HG03064 (cell line): ENCODE results near the gene SORT1.
"Not testable (repeated sequence)": the region's sequence is repeated elsewhere in the genome, so short reads cannot be mapped to it uniquely, and the experiment has no call there.

ENCODE experiments used
- ATAC-seq: cut with Tn5 transposase; IDR thresholded peaks from one replicate; pipeline ENCODE4 v1.9.1; 2021; ENCODE audit warnings: low read depth; ENCODE audit not compliant: unreplicated experiment

Gene SORT1

DNA sequence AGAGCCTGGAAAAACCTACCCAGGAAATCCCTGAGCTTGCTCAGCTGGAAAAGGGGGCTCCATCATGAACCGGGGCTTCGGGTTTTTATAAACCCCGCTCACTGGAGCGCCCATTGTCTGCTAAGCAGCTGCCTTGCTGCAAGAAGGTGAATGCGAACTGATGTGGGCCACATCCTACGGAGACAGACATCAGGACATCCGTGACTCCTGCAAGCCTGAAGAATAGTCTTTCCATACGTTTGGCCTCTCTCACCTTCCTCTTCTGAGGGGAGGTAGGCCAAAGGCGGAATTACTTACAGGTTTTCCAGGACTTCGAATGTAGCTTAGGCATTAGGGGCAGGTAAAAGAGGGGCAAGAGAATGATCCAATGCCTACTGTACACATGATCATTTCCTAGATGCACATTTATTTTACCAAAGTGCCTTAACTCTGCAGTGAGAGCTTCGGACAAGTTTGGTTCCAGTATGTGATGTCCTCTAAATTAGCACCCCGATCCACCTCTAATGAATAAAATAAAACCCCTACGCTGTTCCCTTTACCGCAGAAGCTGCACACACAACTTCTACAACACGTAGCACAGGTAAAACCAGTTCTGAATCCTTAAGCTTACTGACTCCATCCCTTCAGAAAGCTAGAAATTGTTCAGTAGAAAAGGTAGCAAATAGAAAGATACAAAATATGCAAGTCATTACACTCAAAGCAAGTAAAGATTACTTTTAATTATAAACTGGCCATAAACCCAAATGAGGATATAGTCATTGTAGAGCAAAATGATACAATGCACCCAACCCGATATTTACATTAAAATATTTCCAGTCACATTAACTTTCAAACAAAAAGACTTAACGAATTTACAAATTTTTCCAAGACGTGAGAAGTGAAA is 866 bp upstream of the SORT1 start:
- ATAC-seq, result no peak

DNA sequence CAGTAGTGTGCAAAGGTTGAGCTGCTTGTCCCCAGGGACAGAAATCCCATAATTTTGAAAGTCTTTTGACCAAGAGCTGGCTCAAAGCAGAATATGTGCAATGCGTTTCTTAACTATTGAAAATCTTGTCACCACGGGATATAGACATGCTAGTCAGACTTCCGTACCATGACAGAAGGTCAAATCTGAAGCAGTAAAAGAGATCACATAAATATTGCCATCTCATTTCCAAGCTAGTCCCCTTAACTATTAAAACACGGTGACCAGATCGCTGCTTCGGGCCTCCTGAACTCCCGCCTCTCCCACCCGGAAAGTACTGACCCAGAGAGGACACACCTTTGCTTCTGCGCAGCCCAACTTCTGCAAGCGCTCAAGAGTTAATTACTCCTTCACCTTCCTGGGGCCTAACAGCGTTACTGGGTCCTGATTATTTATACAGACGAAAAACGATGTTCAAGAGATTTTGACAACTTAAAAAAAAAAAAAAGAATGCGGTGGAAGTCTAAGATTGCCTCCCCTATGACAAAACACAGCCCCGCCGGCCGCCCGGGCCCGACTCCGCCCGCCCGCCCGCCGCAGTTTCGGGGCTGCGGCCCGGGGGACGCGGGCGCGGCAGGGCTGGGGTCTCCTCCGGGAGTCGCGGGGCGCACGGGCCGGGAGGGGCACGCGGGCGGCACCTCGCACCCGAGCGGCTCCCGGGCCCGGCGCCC is 692 bp downstream of the SORT1 start:
- peak; percentile 10 for ATAC-seq

DNA sequence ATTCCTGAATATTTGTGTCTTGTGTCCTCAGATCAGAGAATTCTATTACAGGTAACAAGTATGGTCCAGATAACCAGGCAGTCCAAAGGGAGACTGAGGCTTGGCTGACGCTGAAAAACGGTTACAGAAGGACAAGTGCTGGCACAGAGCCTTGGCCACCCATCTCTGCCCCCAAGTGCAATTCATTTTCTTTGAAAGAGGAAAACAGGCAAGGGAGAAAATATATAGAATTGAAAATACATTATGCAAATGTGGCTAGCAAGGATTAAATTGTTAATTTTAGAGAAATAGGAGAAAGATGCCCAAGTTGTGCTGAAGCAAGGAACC is 1.2 kb downstream of the SORT1 start:
- ATAC-seq, result no peak

DNA sequence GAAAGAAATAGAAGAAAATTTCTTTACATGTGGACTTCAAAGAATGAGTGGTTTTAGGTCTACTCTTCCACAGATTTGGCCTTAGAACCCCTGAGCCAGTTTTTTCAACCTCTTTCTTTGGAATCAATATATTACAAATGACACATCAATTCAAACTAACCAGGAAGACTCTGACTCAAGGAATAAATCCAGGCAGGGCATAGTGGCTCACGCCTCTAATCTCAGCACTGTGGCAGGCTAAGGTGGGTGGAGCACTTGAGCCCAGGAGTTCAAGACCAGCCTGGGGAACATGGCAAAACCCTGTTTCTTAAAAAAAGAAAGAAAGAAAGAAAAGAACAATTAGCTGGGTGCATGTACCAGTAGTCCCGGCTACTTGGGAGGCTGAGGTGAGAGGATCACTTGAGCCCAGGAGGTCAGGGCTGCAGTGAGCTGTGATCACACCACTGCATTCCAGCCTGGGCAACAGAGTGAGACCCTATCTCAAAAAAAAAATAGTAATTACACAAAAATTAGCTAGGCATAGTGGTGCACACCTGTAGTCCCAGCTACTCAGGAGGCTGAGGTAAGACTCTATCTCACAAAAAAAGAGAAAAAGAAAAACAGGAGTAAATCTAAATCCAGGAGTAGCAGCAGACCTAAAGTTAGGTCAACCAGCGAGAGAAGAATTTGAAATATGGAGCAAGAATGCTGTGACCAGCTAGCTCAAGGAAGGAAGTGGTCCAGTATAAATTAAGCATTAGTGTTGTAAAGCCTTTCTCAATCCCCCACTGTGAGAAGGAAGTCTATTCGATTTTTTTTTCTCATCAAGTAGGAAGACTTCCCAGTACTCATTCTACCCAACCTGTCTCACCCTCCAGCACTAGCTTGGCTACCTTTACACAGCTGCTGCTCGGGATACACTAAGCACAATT is 1.9 kb downstream of the SORT1 start:
- ATAC-seq, result no peak

DNA sequence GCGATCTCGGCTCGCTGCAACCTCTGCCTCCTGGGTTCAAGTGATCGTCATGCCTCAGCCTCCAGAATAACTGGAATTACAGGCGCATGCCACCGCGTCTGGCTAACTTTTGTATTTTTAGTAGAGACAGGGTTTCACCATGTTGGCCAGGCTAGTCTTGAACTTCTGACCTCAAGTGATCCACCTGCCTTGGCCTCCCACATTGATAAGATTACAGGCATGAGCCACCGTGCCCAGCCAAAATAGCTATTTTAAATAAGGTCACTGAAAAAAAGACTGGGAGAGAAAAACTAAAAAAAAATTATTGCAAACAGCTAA is 2.5 kb downstream of the SORT1 start:
- ATAC-seq, result not testable (repeated sequence)

DNA sequence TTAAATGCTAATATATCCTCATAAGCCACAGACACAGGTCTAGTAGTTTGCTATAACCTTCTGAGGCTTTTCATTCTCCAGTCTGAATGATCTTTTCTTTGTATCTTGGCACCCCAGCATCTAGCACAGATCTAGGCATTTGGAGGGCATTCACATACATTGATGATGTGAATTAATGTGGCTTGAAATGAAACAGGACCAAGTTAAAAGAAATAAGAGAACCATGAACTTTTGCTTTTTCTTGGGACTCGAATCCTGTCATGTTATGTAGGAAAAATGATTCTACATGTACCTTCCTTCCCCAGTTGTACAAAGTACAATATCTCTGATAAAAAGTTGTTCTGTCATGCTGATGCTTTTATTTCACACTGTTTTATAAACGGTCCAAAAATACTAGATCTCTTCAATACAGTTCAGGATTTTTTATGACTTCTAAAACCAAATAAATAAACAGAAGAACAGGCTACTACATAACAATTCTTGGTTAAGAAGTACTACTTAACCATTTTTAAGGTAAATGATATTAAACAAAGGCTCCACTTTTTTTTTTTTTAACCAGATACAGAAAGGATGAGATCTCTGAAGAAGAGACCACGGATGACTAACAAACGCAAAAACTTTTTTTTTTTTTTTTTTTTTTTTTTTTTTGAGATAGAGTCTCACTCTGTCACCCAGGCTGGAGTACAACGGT is 3.0 kb downstream of the SORT1 start:
- no peak for ATAC-seq

DNA sequence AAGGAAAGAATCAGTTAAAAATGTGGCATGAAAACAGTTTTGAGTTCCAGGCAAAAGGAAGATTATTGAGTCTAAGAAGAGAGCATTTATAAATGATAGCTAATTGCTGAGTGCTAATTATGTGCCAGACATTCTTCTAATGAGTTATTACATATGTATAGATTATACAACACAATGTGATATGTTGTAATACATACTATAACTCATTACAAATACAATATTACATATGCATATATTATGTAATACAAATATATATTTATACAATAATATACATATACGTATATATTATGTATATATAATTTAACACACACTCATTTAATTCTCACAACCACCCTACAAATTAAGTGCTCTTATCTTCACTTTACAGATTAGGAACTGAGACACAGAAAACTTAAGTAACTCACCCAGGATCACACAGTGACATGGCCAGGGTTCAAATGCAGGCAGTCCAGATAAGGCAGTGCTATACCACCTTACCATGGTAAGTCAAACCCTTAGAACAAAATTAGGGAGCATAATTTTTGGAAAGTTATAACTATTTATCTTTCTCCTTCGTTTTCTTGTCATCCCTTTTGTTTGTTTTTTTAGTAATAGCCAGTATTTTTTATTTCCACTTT is 4.0 kb downstream of the SORT1 start:
- ATAC-seq, result no peak

DNA sequence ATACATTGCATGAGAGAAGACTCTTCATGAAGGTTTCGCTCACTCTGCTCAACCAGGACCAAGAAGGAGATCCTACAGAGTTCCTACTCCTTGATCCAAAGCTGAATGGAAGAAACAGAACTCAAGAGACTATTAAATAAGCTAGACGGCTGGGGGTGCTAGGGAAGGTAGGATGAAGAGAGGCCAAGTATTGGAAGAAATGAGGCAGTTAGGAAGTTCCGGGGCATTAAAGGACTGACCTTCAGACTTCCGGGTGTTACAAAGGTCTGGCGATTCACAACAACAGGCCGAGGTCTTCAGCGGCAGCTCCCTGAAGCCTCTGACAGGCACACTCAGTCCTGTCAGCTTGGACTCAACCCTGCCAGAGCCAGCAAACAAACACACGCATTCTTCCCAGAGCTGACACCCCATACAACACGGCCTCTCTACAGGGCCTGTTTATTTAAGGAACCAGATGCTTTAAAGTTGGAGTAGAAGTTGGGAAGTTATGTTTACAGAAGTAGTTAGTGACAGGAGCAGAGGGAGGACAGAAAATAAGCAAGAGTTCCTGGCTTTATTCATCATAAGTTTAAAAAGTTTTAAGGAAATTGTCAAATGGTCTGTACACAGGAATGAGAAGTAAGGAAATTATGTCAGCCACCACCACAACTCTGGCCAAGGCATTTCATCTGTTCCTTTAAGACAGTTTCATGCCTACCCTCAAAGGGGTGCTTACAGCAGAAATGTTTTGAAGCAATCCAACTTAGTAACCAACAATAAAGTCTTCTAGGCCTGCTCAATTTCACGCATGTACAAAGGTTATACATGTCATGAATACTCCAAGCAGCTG is 4.7 kb downstream of the SORT1 start:
- no peak for ATAC-seq

DNA sequence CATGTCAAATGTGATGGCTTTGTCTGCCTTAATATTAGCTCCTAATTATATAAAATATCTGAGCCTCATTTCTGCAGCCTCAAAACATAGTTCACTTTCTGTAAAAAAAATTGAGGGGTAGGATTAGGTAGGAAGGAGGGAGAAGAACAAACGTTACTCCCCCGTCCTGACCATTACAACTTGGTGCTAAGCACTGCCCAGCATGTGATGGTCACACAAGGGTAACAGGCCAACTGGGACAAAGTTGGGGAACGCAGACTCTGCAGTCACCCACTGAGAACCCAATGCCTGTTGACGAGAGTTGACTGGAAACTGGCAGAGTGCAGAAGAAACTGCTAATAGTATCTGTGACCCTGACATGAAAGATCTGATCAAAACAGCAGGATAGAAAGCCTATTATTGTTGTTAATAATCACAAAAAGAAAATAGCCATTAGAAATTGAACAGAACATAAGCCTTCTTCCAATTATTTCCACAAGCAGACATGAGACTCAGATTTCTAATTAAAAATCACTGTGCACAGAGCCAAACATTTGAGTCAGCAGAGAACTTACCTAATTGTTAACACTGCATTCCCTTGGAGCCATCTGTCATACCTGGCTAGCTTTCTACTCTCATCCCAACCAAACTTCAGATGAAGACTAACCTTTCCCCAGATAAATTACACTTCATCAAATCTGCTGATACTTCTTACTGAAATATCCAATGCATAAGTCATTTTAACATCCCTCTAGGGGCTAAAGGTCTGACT is 5.5 kb downstream of the SORT1 start:
- ATAC-seq, result no peak

DNA sequence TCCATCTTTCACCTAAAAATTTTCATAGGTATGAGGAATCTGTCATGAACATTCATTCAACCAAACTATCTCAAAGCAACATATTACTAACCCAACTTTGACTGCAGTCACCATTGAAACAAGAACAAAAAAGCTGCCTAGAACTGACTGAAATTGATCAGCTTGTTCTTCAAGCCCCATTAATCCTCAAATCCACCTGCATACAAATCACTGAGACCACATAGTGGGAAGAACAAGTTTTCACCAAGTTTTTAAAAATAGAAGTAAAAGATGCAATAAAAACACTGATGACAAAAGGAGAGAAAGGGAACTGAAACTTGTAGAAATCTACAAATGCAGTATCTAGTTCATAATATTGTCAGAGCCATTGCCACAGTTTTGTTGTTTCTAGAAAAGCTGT is 6.1 kb downstream of the SORT1 start:
- no peak for ATAC-seq

DNA sequence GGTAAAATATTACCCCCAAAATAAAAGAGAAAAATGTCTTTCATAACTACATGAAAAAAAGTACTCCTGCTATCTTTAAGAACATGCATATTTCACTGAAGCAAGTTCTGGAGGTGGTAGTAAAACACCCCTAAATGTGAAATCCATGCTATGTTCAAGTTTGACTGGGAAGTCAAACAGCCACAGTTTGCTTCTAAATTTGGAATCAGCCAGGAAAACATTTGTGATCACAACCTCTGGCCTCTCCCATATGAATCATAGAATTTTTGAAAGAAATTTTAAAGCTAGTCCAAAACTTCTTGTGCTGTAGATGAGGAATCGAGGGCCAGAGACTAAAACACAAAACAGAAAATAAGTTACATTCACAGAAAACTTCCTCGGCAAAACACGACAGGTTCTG is 6.6 kb downstream of the SORT1 start:
- no peak for ATAC-seq

DNA sequence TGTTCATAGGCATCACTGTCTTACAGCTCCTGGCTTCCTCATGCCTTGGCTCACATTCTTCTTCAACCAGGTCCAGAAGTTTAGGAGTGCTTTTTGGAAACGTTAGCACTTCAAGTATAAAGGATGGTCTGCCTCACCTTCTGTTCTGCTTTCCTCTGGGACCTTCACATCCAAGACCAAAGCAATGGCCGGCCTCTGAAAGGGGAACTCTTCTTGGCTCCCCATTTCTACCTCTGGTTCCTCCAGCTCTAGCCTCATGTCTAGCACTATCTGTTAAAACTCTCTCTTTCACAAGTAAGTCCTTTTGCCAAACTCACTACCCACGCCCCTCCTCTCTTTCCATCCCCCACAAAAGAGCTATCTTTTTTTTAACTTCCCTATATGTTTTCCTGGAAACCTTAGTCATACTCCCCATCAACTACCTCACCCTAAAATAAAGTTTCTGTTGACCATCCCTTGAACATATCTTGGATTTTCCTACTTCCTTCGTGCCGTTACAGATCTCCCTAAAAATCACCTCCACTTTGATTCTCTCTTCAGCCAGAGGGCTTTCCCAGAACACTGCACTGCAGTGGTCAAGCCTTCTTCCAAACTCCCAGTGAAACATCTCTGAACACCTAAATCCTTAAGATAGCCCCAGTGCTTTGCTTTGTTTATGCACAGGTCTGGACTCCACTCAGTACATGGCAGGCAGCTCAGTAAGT is 7.9 kb downstream of the SORT1 start:
- ATAC-seq, result no peak

DNA sequence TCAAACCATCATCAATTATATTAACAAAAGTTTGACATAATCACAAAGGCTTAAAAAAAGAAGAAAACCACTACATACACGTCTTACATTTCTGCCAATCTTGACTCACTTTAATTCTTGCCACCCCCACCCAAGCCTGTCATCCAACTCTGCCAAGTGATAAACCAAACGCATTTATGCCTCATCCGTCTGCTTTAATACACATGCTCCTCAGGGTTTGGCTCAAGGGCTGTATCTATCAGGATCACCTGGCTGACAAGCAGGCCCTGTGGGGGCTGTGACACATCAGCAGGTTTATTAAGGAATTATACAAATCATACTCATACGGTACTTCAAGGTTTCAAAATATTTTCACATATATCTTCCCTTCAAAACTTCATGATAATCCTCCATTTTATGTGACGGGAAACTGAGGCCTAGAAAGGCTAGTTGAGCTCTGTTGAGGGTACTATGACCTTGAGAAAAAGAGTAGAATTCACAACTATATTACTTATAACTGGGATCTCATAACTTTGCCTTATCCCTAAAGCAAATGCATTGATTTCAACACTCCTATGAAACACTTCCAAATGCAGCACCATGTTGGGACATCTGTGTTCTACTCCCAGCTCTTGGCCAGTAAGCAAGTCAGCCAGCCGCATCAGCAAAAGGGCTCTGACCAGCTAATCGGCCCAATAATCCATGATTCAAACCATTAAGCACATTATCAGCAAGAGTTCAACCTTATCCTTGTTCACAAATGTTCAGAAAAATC is 8.7 kb downstream of the SORT1 start:
- ATAC-seq, result no peak

DNA sequence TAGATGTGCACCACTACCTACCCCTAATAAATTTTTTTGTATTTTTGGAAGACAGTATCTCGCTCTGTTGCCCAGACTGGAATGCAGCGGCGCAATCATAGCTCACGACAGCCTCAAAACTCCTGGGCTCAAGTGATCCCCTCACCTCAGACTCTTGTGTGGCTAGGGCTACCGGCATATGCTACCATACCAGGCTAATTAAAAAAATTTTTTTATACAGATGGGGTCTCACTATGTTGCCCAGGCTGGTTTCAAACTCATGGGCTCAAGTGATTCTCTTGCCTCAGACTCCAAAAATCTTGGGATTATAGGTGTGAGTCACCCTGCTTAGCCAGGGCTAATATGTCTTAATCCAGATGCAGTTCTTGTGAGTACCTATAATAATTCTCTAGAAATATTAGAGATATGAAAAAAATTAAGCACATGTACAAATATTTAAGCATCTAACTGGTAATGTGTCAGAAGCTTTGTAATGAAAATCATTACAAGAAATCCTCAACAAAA is 9.5 kb downstream of the SORT1 start:
- no peak for ATAC-seq

DNA sequence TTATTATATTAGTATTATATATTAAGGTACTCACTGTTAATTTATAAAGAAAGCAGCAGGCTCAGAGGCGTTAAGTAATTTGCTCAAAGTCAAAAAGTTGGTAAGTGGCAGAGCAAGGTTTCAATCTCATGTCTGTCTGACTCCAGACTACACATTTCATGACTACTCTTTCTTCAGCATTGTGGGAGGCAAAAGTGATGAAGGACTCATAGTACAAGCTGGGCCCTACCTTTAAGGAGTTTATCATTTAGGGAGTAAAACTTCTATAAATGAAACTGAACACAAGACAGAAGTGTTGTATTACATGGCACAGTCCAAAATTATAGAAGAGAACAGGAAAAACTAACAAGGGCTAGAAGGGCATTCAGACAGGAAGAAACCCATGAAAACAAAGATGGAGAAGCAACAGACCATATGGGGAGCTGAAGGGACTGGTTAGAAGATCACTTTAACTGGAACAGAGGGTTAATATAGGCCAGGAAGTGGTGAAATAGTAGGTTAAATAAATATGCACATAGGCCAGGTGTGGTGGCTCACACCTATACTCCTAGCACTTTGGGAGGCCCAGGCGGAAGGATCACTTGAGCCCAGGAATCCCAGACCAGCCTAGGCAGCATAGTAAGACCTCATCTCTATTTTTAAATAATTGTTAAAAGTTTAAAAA is 11.5 kb downstream of the SORT1 start:
- no peak for ATAC-seq

DNA sequence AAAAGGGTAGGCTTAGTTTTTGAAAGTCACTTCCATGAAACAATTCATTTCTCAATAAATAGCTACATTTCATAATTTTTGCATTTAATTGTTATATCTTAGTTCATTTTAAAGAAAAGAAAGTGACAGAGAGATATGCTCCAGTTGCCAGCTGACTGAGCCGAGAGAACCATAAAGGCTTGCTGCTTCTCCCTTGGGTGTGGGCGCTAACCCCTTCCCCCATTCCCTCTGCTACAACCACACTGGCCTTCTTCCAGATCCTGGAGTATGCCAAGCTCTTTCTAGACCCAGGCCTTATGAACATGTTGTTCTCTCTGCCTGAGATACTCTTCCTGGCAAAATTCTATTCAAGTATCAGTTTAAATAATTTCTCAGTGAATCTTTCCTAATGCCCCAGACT is 12.3 kb downstream of the SORT1 start:
- ATAC-seq, result no peak

DNA sequence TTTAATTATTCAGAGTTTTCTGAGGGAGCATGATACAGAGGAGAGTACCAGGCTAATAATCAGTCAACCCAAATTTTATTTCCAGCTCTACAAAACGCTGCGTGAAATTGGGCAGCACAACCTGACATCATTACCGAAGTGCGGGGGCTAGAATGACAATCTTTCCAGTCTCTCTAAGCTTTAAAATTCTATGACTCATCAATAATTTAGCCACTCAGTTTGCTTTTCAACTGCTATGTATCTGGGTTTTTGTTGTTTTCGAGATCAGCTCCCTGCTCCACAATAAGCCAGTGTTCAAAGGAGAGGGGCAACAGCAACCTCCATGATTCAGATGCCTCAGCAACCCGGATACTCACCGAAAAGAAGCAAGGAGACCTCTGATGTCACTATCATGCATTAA is 13.9 kb downstream of the SORT1 start:
- ATAC-seq, result no peak
